Measurements from ENCODE around the gene BARHL1.

BARHL1 gene

DNA sequence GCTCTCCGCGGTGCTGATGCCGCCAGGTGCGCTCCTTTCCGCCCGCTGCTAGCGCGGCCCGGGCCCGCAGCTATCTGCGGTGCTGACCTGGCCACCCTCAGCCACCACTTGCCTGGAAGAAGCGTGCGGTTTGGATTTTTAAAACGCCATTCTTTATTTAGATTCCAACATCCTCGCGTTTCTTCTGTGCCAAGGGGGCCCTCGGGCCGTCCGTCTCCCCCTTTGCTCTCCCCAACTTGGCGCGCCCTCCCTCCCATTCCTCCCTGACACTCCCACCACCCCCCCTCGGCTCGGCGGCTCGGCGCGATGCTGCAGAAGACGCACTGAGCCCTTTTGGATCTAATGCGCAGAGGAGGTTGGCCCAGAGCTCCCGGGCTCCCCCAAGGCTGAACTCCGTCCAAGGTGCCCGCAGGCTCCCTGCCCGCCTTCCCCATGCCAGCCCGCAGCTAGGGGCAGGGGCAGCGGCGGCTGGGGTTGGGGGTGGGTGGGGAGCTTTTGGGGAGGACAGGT lies at the start of gene BARHL1:
TSS of gene BARHL1 (plus strand) at position 331 of the 510 bp plus-strand sequence. CDS start 192 bp downstream, outside the sequence.
- H3K4me3 ChIP-seq (ENCODE audit: control insufficient read depth, low read depth, low read length): no peak within 1 kb of the TSS
- DNase-seq (ENCODE audit: low read depth): no peak
- TF ChIP-seq, protein P1, sequence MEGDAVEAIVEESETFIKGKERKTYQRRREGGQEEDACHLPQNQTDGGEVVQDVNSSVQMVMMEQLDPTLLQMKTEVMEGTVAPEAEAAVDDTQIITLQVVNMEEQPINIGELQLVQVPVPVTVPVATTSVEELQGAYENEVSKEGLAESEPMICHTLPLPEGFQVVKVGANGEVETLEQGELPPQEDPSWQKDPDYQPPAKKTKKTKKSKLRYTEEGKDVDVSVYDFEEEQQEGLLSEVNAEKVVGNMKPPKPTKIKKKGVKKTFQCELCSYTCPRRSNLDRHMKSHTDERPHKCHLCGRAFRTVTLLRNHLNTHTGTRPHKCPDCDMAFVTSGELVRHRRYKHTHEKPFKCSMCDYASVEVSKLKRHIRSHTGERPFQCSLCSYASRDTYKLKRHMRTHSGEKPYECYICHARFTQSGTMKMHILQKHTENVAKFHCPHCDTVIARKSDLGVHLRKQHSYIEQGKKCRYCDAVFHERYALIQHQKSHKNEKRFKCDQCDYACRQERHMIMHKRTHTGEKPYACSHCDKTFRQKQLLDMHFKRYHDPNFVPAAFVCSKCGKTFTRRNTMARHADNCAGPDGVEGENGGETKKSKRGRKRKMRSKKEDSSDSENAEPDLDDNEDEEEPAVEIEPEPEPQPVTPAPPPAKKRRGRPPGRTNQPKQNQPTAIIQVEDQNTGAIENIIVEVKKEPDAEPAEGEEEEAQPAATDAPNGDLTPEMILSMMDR (conservative IDR thresholded peaks at IDR 0.05; ENCODE audit: control insufficient read depth, insufficient read depth, low read depth, low read length): no peak

DNA sequence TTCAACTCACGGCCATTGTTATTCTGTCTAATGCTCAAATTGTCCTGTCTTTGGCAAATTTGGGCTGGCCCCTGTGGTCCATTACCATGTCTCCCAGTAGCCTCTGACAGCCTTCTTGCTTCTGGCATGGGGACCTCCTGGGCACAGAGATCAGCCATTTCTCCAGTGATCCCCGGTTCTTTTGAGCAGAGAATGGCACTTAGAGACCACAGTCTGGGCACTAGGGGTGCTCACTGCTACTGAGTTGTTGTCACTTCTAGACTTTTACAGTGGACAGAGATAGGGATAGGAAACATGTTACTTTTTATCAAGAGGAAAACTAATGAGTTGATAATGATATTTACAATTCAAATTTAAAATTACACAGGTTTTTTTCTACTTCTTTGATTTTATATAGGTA lies 47.6 kb upstream of the BARHL1 start:
- DNase-seq (ENCODE audit: low read depth): no peak
- TF ChIP-seq, protein P1 (conservative IDR thresholded peaks at IDR 0.05; ENCODE audit: control insufficient read depth, insufficient read depth, low read depth, low read length): no peak
- no peak overlapping the region for H3K4me3 ChIP-seq (ENCODE audit: control insufficient read depth, low read depth, low read length)

DNA sequence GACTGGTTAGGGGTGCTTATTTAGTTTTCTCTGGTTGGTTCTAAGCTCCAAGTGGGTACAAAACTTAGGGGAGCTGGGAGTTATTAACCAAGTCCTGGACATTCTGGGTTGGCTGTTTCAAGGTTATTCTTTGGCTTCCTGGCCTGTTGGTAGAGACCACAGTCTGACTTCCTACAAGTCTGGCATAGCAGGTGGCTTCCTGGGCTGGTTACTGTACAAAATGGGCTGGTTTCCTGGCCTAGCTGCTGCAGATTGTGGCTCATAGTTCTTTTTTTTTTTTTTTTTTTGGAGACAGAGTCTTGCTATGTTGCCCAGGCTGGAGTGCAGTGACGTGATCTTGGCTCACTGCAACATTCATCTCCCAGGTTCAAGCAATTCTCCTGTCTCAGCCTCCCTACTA lies 46.3 kb upstream of the BARHL1 start:
- DNase-seq (ENCODE audit: low read depth): no peak
- no peak overlapping the region for H3K4me3 ChIP-seq (ENCODE audit: control insufficient read depth, low read depth, low read length)
- TF ChIP-seq, protein P1 (conservative IDR thresholded peaks at IDR 0.05; ENCODE audit: control insufficient read depth, insufficient read depth, low read depth, low read length): no peak

DNA sequence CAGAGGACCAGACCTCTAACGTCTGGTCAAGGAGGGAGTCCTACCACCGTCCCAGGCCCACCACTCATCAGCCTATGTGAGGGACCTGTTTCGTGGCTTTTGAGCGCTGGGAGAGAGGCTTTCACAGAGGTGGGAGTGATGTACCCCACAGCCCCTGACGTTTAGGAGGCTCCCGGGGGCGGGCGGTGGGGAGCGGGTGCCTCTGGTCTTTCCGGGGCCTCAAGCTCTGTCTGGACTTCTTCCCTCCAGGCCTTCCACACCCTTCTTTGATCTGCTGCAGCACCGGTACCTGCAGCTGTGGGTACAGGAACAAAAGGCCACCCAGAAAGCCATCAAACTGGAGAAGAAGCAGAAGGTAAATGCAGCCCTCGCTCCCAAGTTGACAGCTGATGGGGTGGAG lies 45.1 kb upstream of the BARHL1 start:
- H3K4me3 ChIP-seq (ENCODE audit: control insufficient read depth, low read depth, low read length): no peak overlapping the region
- no peak for DNase-seq (ENCODE audit: low read depth)
- TF ChIP-seq, protein P1 (conservative IDR thresholded peaks at IDR 0.05; ENCODE audit: control insufficient read depth, insufficient read depth, low read depth, low read length): no peak

DNA sequence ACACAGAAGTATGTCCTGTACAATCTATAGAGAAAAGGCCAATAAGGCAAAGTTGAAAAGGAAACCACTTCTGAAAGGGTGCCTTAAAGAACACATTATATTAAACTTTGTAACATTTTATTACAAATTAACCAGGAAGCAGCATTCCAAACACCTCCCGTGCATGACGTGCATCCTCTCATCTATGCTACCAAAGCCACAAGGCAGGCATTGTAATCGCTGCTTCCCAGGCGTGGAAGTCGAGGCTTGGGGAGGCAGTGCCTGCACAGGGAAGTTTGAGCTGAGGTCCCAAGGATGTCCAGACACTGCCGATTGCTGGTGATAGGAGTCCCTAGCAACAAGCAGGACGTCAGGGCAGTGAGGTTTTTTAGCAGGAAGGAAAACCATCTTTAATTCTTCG lies 44.3 kb upstream of the BARHL1 start:
- no peak overlapping the region for H3K4me3 ChIP-seq (ENCODE audit: control insufficient read depth, low read depth, low read length)
- DNase-seq (ENCODE audit: low read depth): no peak
- TF ChIP-seq, protein P1 (conservative IDR thresholded peaks at IDR 0.05; ENCODE audit: control insufficient read depth, insufficient read depth, low read depth, low read length): no peak

DNA sequence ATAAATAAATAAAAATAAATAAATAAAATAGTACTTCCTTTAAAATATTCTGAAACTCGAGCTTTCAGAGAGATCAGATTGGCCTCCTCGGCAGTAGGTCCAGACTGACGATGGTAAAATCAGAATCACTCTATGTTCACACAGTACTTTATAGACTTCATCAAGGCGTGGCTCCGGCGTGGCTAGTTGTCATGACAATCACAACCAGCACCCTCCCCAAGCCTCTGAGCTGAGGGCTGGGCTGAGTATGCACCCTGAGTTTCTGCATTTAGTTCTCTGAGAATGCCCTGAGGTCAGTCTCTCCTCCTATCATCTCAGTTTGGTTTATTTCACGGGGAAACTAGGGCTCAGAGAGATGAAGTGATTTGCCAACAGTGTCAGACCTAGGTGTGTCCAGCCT lies 43.3 kb upstream of the BARHL1 start:
- H3K4me3 ChIP-seq (ENCODE audit: control insufficient read depth, low read depth, low read length): no peak overlapping the region
- no peak for DNase-seq (ENCODE audit: low read depth)
- TF ChIP-seq, protein P1 (conservative IDR thresholded peaks at IDR 0.05; ENCODE audit: control insufficient read depth, insufficient read depth, low read depth, low read length): no peak

DNA sequence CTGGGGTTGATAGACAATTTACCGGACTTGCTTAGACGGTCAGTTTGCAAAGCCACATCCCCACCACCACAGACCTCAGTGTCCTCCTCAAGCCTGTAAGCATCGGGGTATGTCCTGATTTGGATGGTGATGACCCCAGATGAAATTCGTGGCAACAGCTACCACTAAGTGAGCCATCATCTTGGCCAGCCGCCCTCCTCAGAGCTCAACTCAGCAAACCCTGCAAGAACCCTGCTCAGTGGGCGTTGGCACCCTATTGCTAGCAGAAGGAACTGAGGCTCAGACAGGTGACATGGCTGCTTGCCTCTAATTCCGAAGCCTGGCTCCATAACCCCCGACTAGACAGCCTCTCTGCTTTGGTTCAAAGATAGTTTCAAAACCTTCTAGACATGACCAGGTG lies 41.4 kb upstream of the BARHL1 start:
- TF ChIP-seq, protein P1 (conservative IDR thresholded peaks at IDR 0.05; ENCODE audit: control insufficient read depth, insufficient read depth, low read depth, low read length): no peak
- no peak for DNase-seq (ENCODE audit: low read depth)
- no peak overlapping the region for H3K4me3 ChIP-seq (ENCODE audit: control insufficient read depth, low read depth, low read length)

Data from fibroblast of mammary gland (primary cell).